DND-41 (cell line): Measurements from ENCODE around the gene ZMYND10.
A peak's percentile ranks its signal among the peaks of the same experiment; 100 is the strongest.

Source experiments
- ATAC-seq: fragments of 200-7000 bp; cut with Tn5 transposase; 3 replicates; pipeline ENCODE4 v1.9.1; 2021; ENCODE audit warnings: low read depth; ENCODE audit not compliant: insufficient read depth
- DNase-seq: peaks from one replicate; pipeline ENCODE4 v3.0.0-alpha.2; 2020
- H2AFZ ChIP-seq: 2 replicates; pipeline ENCODE4 v1.6.0; 2012; ENCODE audit warnings: low read depth, low read length
- H3K27ac ChIP-seq: 2 replicates; pipeline ENCODE4 v1.5.1; 2012; ENCODE audit warnings: low read length, inconsistent platforms
- H3K27me3 ChIP-seq: fragments of 200-600 bp; sonication (generic); 2 replicates; pipeline ENCODE4 v1.6.0; 2012; ENCODE audit warnings: low read length, mild to moderate bottlenecking, inconsistent platforms; ENCODE audit not compliant: insufficient read depth, poor library complexity
- H3K36me3 ChIP-seq: 2 replicates; pipeline ENCODE4 v1.5.1; 2012; ENCODE audit warnings: low read length, inconsistent platforms; ENCODE audit not compliant: insufficient read depth
- H3K4me1 ChIP-seq: 2 replicates; pipeline ENCODE4 v1.5.1; 2012; ENCODE audit warnings: mild to moderate bottlenecking, low read length; ENCODE audit not compliant: insufficient read depth
- H3K4me2 ChIP-seq: 2 replicates; pipeline ENCODE4 v1.6.0; 2012; ENCODE audit warnings: mild to moderate bottlenecking, moderate library complexity, low read length, inconsistent platforms; ENCODE audit not compliant: insufficient read depth
- H3K4me3 ChIP-seq, 2 experiments: fragments of 200-600 bp in 1 of 2; shearing (Covaris generic) in 1 of 2; 2 replicates each; pipeline ENCODE4 v1.5.1; 2012 to 2016; ENCODE audit warnings: inconsistent platforms in 2 of 2, low read length in 2 of 2, mild to moderate bottlenecking in 2 of 2, low read depth in 1 of 2, moderate library complexity in 1 of 2
- H3K79me2 ChIP-seq: 2 replicates; pipeline ENCODE4 v1.6.0; 2012; ENCODE audit warnings: low read length, inconsistent platforms; ENCODE audit not compliant: insufficient read depth
- H3K9ac ChIP-seq: 2 replicates; pipeline ENCODE4 v1.6.0; 2012; ENCODE audit warnings: low read depth, mild to moderate bottlenecking, inconsistent platforms, low read length, moderate library complexity
- H3K9me3 ChIP-seq: 2 replicates; pipeline ENCODE4 v1.5.1; 2012; ENCODE audit warnings: low read length, moderate library complexity, mild to moderate bottlenecking, inconsistent platforms; ENCODE audit not compliant: insufficient read depth, severe bottlenecking
- H4K20me1 ChIP-seq: 2 replicates; pipeline ENCODE4 v1.6.0; 2012; ENCODE audit warnings: low read length; ENCODE audit not compliant: insufficient read depth
- CTCF ChIP-seq: IDR thresholded peaks from 2 replicates; pipeline ENCODE4 v1.5.1; 2012; ENCODE audit warnings: borderline replicate concordance, low read length, moderate library complexity, mild to moderate bottlenecking; ENCODE audit not compliant: poor library complexity, severe bottlenecking; ENCODE audit errors: extremely low read depth
- EZH2 ChIP-seq: IDR thresholded peaks from 3 replicates; pipeline ENCODE4 v1.6.1; 2012; ENCODE audit warnings: borderline replicate concordance, low read depth, mild to moderate bottlenecking, moderate library complexity, low read length, inconsistent platforms; ENCODE audit not compliant: severe bottlenecking

The ZMYND10 gene

GRCh38 chr3:50357481-50357880, 11.9 kb upstream of the ZMYND10 start:
- Histone ChIP-seq H3K79me2 (peaks cover 54% of the 10 kb centered on the region), H3K4me2 (peak overlapping the region; percentile 98), H3K4me1 (peaks cover 44% of the 10 kb centered on the region), H3K36me3 (peaks cover 62% of the 10 kb centered on the region), H3K4me3 (peak overlapping the region; percentile 64 to 67; a peak in 3 of 4 replicates), H3K27me3 (no peaks in the 10 kb centered on the region), H3K9ac (peak overlapping the region; percentile 70), H3K27ac (peak overlapping the region; percentile 58; the same call in 1 of the 2 replicates), H2AFZ (no peak overlapping the region), H4K20me1 (peaks cover 48% of the 10 kb centered on the region), H3K9me3 (no peaks in the 10 kb centered on the region)
- no peak for ATAC-seq
- DNase-seq = no peak
- TF ChIP-seq CTCF = no peak
- no peak for TF ChIP-seq EZH2

GRCh38 chr3:50356553-50356952, 11.0 kb upstream of the ZMYND10 start:
- Histone ChIP-seq H2AFZ (no peak overlapping the region), H3K27ac (0 out of 2 replicates have a peak overlapping the region, but pooled peaks have one; percentile 58), H3K4me2 (peak overlapping the region; percentile 98), H3K36me3 (peaks cover 67% of the 10 kb centered on the region), H3K27me3 (no peaks in the 10 kb centered on the region), H3K9ac (peak overlapping the region; percentile 70), H3K9me3 (no peaks in the 10 kb centered on the region), H3K4me1 (peaks cover 49% of the 10 kb centered on the region), H3K79me2 (peaks cover 59% of the 10 kb centered on the region), H3K4me3 (peak overlapping the region in 1 of 2 experiments; percentile 67; a peak in 2 of 4 replicates), H4K20me1 (peaks cover 51% of the 10 kb centered on the region)
- no peak for TF ChIP-seq EZH2
- TF ChIP-seq CTCF = no peak
- ATAC-seq = no peak
- no peak for DNase-seq

GRCh38 chr3:50355829-50356552, 10.5 kb upstream of the ZMYND10 start:
- Histone ChIP-seq H2AFZ (no peak overlapping the region), H3K9ac (no peak overlapping the region; the same call in 1 of the 2 replicates), H3K4me1 (peaks cover 55% of the 10 kb centered on the region), H3K4me3 (peak overlapping the region in 1 of 2 experiments; percentile 67; a peak in 1 of 4 replicates), H3K36me3 (peaks cover 67% of the 10 kb centered on the region), H3K27me3 (no peaks in the 10 kb centered on the region), H3K9me3 (no peaks in the 10 kb centered on the region), H3K27ac (no peak overlapping the region), H3K4me2 (peak overlapping the region; percentile 98), H3K79me2 (peaks cover 64% of the 10 kb centered on the region), H4K20me1 (peaks cover 57% of the 10 kb centered on the region)
- DNase-seq (no peak), ATAC-seq (no peak)
- TF ChIP-seq EZH2 = no peak
- TF ChIP-seq CTCF = no peak
